SH-SY5Y (cell line): Measurements from ENCODE around the gene BSN.

ENCODE experiments used
- GATA2 ChIP-seq: IDR thresholded peaks from 2 replicates; pipeline ENCODE4 v1.6.1; 2011; ENCODE audit warnings: mild to moderate bottlenecking, low read depth, low read length
- GATA3 ChIP-seq: IDR thresholded peaks from 2 replicates; pipeline ENCODE4 v1.6.1; 2011; ENCODE audit warnings: low read depth, mild to moderate bottlenecking, low read length, moderate library complexity

DNA sequence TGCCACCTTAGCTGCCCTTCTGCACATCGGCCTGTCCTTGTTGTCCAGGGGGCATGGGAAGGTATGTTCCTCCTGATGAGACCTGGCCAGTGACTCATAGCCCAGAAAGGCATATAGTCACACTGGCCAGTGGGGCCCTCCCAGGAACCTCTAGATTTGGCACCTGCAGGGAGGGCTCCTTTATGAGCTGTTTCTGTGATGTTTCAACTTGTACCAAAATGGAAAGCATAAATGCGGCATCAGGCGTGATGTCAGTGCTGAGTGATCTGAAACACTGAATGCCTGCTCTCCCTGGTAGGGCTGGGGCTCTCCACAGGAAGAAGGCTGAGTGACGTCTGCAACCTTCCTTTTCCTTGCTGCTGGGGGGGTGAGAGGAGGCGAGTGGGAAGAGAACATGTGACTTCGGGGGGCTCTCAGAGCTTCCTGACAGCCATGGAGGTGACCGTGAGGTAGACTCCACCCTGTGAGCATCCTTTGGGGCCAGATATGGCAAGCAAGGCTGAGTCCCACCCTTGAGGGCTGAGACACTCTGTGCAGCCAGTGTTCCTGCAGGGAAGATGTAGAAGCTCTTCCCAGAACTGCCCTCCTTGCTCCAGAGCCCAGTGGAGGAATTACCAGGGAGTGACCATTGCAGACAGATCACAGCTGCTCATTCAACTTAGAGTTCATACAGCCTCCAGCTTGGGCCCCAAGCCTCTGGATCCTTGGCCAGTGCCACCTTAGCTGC, 82.8 kb downstream of the BSN start:
- TF ChIP-seq GATA2: no peak
- TF ChIP-seq GATA3: no peak
